Retina (tissue), 1 donor: ENCODE results near the gene HAL.

Experiments used
- DNase-seq: peaks from one replicate; pipeline ENCODE4 v3.0.0-alpha.2; 2016

The HAL gene

DNA sequence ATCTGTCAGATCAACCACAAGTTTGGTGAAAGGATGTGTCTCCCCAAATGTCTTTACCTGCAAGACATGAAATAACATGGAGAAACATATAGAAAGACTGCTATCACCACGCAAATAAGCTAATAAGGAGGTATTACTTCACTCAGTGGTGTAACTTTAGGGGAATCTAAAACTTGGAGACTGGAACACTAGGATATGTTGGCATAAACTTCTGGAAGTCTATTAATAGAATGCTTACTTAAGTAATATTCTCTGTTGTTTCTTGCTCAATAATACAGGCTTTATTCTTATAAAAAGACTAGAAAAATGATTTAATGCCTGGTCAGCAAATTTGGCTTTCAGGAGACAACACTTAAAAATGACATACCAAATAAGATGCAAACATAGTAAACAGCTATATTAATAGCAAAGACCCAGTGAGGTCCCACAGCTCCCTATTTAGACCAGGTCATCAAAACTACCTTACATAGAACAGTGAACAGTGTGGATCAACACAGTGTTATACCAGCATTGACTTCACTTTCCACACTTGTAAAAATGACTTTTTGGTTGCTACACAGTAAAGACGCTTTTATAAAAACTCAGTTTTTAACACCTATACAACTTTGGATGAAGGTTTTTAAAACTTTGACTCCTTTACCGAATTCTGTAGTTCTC lies 18.9 kb upstream of the HAL start:
- DNase-seq: no peak

DNA sequence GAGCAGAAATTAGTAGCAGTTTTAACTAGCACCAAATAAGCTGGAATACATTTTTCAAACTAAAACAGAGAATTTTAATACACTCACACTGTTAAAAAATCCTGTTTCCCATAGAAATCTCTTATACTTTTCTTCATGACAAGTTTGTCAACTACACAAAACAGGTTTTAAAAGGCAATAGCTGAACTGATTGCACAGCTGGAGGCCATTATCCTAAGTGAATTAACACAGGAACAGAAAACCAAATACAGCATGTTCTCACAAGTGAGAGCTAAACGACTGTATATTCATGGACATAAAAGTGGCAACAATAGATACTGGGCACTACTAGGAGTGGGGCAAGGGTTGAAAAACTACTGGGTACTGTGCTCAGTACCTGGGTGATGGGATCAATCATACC lies 11.6 kb upstream of the HAL start:
- no peak for DNase-seq

DNA sequence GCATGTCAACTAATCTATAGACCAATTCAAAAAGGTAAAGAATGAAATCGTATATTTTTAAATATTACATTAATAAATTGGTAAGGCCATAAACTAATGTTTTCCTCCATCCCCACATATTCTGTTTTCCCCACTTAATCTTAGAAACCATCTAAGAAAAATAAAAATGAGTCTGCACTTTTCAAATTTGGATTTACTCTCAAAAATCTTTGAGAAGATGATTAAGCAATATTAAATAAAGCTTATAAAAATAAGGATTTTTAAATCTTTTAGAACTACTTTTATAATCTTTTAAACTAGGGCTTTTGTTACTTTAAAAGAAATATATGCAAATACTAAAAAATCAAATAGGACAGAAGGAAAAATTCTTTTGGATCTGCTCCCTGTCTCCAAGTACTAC lies 10.6 kb upstream of the HAL start:
- no peak for DNase-seq

DNA sequence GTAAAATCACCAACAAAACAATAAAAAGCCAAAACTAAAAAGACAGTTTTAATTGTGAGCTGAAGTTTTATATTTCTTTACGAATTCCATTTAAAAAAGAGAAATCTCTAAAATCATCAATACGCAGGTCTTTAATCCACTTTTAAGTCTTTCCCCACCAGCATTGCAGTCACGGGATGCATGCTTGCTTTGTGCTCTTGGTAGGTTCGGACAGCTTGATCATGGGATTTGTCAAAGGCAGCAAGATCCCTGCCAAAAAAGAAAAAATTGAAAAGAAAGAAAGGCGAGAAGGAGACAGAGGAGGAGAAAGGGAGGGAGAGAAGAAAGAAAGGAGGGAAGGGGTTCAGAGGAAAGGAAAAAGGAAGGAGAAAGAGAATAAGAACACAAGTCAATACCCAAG lies 4.7 kb upstream of the HAL start:
- DNase-seq: no peak

DNA sequence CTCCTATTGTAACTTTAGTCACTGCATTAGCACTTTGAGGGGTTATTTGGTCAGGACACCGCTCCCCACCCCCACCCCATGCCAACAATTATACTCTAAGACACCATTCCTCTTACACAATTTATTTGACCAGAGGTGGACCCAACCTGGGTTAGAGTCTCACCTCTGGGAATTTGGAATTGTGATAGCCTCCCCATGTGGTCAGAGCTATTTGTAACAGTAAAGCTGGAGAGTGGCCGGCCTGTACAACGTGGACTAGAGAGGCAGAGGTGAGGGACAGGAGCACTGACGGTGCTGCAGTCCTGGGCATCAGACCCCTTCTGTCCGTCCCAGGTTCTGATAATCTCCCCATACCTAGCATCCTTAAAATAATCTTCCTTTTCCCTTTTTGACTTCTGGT lies 3.3 kb upstream of the HAL start:
- no peak for DNase-seq

DNA sequence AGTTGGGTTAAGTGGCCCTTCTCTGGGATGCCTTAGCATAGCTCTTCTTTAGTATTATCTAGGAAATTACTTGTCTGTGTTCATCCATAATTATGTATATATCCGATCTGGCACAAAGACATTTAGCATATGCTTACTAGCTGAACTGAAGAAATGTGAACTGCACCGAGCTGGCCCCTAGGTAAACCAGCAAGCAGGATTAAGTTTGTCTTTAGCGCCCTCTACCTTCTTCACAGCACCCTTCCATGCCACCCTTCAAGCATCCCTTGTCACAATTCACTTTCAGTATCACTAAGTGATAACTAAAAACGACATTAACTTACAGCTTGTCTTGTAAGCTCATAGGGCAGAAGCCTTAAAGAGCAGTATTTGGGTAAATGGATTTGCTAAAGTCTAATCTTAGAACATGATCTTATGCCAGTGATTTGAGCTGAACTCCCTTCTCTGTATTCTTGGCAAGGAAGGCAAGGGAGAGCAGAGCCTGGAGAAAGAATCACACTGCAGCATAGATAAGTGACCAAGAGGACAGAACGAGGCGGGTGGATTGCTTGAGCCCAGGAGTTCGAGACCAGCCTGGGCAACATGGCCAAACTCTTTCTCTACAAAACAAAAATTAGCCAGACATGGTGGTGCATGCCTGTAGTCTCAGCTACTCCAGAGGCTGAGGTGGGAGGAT lies 2.6 kb upstream of the HAL start:
- peak; percentile 68 for DNase-seq

DNA sequence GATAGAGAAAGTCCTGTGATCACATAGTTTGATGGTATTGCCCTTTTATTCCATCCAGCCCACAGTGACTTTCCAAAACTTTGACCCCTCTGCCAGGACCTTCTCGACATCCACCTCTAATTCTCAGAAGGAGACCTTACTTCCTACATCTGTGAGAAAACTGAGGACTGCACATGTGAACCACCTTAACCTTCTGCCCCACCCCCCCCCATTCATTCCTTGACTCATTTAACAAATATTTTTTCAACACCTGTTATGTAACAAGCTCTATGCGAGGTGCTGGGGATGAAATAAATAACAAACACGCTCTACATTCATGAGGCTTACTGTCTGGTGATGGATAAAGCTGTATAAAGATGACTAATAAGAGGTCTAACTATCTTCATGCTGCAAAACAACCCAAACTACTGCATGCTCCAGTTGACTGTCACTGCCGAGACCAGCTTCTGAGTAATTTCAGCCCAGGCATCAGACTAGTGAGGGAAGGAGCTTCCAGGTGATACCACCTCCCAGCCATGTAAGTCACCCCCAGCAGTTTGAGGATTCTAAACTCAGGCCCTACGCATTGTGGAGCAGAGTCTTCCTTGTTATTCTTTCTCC lies 1.9 kb upstream of the HAL start:
- DNase-seq: no peak

DNA sequence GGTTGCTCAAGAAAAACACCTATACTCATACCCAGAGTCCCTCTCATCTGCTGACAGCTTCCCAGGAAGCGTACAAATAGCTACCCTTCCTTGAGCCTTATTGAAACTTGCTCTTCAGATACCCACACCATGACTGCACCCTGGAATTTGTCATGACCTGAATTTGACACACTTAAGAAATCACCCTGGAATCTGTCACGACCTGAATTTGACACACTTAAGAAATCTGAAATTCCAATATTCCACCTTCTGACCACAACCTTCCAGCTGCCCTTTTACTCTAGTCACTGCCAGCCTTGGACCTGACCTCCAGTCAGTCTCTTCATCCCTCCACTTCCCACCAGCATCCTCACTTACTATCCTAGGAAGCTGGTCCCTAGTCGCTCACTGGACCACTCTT lies 1.1 kb upstream of the HAL start:
- no peak for DNase-seq

DNA sequence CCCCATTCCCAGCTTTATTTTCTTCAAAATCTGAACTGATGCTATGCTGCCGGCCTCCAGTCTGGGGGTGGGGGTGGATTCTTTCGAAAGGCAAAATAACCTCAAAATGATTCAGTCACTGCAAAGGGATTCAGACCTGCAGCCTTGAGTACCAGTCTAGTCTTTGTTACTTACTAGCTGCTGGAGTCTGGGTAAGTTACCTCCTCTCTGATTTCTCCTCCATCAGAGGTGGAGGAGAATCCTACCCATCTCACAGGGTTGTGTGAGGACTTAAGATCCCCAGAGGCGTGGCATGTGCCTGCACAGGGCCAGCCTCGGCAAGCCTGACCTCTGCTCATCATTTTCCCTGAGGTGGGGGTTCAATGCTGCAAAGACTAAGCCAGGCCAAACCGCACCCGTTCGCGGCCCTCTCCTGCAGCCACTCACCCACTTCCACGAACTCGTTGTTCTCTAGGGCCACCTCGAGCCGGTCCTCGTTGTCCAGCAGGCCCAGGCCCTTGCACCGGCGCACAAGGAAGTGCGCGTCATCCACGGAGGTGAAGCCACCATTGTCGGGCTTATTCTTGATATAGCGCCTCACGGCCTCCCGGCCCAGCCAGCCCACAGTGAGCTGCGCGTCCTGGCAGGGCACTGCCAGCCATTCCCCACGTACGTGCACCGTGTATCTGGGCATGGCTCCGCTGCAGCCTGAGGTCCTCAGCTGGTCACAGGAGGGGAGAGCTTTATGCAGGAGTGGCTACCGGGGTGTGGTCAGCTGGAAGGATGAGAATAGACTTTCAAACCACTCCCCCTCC lies 709 bp downstream of the HAL start:
- no peak for DNase-seq

DNA sequence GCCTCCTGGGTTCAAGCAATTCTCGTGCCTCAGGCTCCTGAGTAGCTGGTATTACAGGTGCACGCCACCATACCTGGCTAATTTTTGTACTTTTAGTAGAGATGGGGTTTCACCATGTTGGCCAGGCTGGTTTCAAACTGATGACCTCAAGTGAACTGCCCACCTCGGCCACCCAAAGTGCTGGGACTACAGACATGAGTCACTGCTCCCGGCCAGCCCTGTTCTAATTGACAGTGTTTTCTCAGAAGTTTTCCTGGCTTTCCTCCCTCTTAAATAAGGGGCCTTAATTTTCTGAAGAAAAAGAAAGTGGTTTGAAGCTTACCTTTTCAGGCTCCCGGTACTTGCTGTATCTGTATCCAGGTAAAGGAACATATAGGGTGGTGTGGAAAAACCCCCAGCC lies 1.7 kb downstream of the HAL start:
- DNase-seq: no peak

DNA sequence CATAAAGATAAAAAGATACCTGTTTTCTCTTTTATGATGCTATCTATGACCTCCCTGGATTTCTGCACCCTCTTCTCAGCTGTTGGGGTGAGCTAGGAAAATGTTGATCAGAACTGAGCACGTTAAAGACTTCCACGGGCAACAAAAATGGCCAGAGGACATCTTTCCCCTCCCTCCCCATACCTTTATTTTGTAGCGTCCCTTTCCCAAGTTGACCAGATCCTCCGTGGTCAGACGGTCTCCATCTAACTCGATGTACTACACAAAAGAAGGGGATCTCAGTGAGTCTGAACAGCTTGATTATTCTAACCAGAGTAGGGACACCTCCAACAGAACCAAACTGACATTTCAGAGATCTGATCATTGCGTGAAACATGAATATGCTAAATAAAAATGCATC lies 2.2 kb downstream of the HAL start:
- DNase-seq: no peak

DNA sequence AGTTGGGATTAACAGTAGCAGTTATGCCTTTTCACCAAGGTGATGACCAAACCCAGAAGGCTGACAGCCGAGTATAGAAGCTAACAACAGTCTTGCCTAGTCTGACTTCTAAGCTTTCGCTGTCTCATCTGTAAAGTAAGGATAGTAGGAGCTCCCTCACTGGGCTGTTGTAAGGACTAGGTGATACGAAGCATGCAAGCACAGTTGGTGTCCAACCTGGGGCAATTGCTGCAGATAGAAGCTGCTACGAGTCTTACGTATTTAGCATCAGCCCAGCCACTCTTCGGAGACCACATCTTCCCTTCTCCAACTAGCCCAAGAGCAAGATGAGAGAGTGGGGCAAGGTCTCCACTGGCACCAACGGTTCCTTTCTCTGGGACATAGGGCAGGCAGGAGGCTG lies 6.0 kb downstream of the HAL start:
- no peak for DNase-seq

DNA sequence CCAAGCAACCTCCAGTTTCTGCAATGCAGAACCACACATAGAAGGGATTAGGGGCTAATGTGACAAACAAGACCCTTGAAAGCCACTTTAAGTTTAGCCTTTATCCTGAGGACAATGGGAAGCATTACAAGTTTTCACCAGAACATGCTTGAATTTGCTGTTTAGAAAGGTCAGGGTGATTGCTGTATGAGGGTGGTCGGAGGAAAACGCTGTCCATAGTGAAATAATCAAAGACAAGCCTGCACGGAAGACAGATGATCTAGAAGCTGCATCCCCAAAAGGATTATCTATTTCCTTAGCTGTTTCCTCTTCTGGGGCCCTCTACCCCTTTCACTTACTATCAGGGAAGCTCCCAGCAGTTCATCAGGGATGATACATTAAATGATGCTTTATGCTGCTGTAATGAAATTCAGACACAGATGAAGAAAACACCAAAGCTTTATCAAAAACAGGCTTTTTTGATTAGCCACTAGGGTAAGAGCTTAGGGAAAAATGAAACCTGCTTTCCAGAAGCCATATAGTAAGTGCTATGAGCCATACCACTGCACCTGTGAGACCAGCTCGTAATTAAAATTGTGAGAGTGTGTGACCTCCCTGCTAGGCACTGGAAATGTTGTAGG lies 6.5 kb downstream of the HAL start:
- DNase-seq: no peak

DNA sequence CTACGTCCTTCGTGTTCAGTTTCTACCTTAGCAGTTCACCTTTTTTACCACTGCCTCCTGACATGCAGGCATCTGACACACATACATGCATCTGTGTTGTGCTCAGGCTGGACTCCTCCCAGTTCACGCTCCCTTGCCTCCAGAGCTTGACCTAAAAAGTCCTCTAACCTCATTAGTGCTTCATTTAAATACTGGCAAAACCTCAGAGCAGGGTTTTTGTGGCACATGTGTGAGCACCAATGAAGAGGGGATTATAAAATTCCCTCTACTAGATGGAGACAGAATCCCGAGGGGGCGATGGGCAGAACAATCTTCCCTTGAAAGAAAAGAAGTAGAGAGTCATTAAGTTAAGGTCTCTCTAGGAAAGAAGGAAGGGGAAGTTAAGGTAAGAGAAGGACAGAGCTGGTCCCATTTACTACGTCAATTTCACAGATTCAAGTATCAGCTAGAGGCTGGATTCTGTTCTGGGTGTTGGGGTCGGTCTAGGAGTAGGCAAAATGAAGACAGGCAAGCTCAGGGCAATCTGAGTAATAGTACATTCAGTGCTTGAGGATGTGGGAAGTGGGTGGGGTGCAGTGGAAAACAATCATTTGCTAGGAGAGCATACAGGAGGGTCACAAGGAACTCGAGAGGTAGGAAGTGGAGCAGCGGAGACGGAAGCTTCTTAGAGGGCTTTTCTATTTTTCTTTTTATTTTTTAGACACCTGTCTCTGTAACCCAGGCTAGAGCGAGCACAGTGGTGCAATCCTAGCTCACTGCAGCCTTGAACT lies 7.5 kb downstream of the HAL start:
- DNase-seq: no peak

DNA sequence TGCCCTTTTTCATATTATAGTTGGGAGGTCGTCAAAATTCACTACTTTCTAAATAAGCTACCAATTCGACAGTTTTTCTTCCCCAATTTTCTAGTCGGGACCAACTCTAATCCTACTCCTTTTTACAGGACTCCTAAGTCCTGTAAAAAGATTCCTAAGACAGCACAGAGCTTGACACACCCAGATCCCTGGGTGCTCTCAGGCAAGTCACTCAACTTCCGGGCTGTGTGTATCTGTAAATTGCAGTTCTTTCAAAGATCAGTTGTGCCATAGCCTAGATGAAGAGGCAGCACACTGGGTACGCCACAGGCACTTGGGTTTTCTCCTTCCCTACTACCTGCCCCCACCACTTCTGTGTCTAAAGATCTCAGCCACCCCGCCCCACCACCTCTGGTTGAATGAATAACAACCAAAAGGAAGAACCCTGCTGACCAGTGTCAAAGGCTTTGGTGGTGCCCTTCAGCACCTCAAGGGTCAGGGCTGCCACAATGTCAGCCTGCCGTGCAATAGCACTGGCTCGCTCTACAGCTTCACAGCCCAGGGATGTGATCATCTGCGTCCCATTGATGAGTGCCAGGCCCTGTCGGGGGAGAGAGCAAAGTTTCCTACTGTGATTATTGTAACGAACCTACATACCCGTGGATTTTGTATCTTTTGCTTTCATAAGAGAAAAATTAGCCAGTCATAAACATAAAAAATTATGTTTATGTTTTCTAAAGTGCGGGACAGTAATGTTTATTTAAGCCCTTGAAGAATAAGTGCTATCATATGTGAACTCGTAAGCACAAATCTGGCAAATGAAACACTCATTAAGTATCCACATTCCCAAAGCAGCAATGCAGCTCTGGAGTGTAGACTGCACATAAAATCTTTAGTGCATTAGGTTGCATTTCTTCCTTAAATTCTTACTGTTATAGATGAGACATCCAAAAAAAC lies 9.2 kb downstream of the HAL start:
- no peak for DNase-seq

DNA sequence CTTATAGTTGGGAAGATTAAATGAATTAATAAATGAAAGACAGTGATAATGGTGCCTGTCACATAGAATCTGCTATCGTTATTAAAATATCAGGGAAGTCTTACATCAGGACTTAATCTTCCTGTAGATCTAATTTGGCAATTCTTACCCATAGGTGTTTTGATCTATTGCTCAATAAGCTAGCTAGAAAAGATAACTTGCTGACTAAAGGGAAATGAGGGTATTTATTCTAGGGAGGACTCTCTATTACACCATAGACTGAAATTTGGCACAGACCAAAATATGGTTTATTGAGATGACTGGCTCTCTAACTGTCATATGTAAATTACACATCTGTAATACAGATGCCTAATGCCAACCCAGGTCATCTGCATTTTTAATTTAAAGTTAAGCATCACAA lies 11.5 kb downstream of the HAL start:
- DNase-seq: no peak

DNA sequence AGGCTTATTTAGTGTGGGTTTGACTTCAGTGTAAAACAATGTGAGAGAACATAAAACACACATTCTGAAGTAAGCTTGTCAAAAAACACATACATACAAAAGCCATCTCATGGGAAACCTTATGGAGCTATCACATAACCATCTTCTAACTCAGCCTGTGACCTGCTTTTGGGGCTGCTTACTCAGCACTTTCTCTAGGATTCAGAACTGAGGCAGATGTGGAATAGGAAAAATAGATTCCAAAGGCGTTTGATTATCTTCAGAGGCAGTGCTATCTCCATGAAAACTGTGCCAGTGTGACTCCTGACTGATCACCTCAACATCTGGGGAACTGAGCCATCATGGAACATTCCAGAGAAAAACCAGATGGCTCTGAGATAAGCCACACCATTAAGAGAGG lies 13.5 kb downstream of the HAL start:
- no peak for DNase-seq

DNA sequence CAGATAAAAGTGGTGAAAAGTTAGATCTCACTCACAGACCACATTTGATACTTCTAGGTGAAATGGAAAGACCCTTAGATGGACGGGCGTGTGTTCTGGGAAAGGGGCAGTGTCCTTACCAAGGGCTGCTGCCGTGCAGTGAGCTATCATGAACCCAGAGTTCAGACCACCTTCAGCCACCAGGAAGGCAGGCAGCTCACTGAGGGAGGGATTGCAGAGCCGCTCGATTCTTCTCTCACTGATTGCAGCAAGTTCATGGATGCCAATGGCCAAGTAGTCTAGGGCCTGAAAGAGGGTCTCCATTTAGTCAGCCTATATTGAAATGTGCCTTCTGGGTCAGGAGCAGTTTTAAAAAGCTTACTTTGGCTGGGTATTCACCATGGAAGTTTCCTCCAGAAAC lies 15.7 kb downstream of the HAL start:
- no peak for DNase-seq

DNA sequence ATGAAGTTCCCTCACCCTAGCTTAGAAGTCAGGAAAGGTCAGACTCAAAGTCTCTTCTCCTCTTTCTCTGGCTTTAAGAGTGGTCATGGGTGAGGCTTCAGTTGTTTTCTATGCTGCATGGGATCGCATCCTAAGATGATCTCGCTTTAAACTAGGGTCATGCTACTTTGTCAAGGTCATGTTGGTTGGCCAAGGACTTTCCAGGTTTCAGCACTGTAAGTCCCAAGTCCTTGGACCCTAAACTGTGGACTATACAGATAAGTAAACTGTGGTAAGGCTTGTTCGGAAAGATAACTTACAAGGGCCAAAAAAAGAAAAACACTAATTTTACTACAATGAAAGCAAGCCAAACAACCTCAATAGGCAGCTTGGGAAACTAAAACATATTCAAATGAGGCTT lies 17.4 kb downstream of the HAL start:
- DNase-seq: no peak

DNA sequence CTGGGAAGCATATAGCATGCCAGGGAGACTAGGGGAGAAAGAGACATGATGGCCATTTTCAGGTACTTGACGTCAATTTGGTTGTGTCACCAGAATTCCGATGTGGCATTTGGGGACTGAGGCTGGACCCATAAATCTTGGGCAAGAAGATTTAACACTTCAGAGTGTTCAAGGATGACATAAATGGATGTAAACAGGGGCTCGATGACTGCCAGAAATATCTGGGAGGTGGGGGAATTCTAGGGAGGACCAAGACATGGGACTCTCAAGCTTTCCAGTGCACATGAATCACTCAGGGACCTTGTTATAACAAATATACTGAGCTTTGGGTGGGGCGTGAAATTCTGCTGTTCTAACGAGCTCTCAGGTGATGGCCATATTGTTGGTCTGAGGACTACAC lies 17.8 kb downstream of the HAL start:
- DNase-seq: no peak

DNA sequence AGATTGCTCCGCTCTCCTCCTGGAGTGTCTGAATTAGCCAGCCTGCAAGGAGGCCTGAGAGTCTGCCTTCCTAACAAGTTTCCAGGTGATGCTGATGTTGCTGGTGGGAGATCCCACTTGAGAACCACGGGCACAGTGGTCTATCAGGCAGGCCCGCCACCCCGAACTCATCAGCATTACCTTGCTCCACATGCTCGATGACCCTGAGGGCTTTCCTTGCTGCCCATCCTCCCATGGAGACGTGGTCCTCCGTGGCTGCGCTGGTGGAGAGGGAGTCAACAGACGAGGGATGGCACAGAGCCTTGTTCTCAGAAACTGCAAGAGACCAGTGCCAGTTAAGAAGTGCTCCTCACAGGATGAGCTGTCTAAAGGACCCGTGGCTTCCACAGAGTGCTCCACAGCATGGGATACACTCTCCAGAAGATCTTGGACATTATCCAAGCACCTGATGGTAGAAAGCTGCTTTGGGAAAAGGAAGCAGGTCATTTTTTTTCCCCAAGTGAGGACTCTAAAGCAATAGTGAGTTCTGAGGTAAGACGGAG lies 18.3 kb downstream of the HAL start:
- no peak for DNase-seq
